Measurements from ENCODE around the gene IQGAP2. TPM values are rescaled to one million over a fixed set of nuclear protein-coding genes. Genes with fewer than 3 reads are reported as not detected.

IQGAP2 gene
- total RNA-seq, 1 experiment from 2014 or later = 13.4 TPM

GRCh38 chr5:76472335-76473008, 69.4 kb downstream of the IQGAP2 start:
- intact Hi-C loops (cut with micrococcal nuclease; ENCODE audit: unreplicated experiment) = no loop called here
- Mint-ChIP-seq H3K27me3 (ENCODE audit: unreplicated experiment) (no peaks in the 10 kb centered on the region), H3K9me3 (ENCODE audit: low read depth, unreplicated experiment) (no peaks in the 10 kb centered on the region), H3K36me3 (ENCODE audit: insufficient read depth, unreplicated experiment) (no peaks in the 10 kb centered on the region), H3K4me3 (ENCODE audit: low read depth, unreplicated experiment) (no peak overlapping the region), H3K4me1 (ENCODE audit: low read depth, unreplicated experiment) (peaks cover 14% of the 10 kb centered on the region), H3K27ac (ENCODE audit: unreplicated experiment) (no peak overlapping the region)
- no TSS peak for BruUV-seq (replicated peaks)
- no peak for TF ChIP-seq CTCF (IDR thresholded peaks at IDR 0.05; ENCODE audit: unreplicated experiment)
- no peak for DNase-seq
- CTCF ChIA-PET = interaction anchor here (0.6 kb wide), 1 partner anchor 285 kb away, joined by 4 read pairs; no protein-coding TSS in a partner anchor

GRCh38 chr5:76473009-76473336, 69.9 kb downstream of the IQGAP2 start:
- no peak for TF ChIP-seq CTCF (IDR thresholded peaks at IDR 0.05; ENCODE audit: unreplicated experiment)
- Mint-ChIP-seq H3K9me3 (ENCODE audit: low read depth, unreplicated experiment) (no peaks in the 10 kb centered on the region), H3K4me3 (ENCODE audit: low read depth, unreplicated experiment) (no peak overlapping the region), H3K27me3 (ENCODE audit: unreplicated experiment) (no peaks in the 10 kb centered on the region), H3K4me1 (ENCODE audit: low read depth, unreplicated experiment) (peaks cover 14% of the 10 kb centered on the region), H3K27ac (ENCODE audit: unreplicated experiment) (no peak overlapping the region), H3K36me3 (ENCODE audit: insufficient read depth, unreplicated experiment) (no peaks in the 10 kb centered on the region)
- no peak for DNase-seq
- no TSS peak for BruUV-seq (replicated peaks)
- CTCF ChIA-PET = interaction anchor here (0.6 kb wide), 1 partner anchor 285 kb away, joined by 4 read pairs; no protein-coding TSS in a partner anchor
- intact Hi-C loops (cut with micrococcal nuclease; ENCODE audit: unreplicated experiment) = no loop called here

GRCh38 chr5:76473661-76474060, 70.6 kb downstream of the IQGAP2 start:
- no TSS peak for BruUV-seq (replicated peaks)
- Mint-ChIP-seq H3K9me3 (ENCODE audit: low read depth, unreplicated experiment) (no peaks in the 10 kb centered on the region), H3K27me3 (ENCODE audit: unreplicated experiment) (no peaks in the 10 kb centered on the region), H3K36me3 (ENCODE audit: insufficient read depth, unreplicated experiment) (no peaks in the 10 kb centered on the region), H3K4me1 (ENCODE audit: low read depth, unreplicated experiment) (peaks cover 14% of the 10 kb centered on the region), H3K4me3 (ENCODE audit: low read depth, unreplicated experiment) (no peak overlapping the region), H3K27ac (ENCODE audit: unreplicated experiment) (no peak overlapping the region)
- DNase-seq = no peak
- TF ChIP-seq CTCF (IDR thresholded peaks at IDR 0.05; ENCODE audit: unreplicated experiment) = no peak
- intact Hi-C loops (cut with micrococcal nuclease; ENCODE audit: unreplicated experiment) = no loop called here
- CTCF ChIA-PET = no interaction called here

DNA sequence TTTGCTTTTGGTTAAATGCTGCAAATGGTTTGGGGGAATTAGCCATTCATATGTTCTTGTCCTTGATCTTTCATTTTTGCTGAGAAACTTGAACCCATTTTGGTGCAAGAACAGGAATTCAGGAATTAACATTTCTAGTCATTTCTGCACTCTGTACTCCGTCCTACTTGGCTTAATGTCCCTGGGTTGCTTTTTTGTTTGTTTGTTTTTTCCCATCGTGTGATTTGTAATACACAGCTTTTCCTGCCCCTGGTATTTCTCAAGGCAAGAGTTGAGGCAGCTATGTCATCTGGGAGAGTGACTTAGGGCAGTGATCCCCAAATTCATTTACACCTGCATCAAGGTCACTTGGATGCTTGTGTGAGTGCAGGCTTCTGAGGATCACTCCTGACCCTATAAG, 71.3 kb downstream of the IQGAP2 start:
- TF ChIP-seq CTCF (IDR thresholded peaks at IDR 0.05; ENCODE audit: unreplicated experiment) = no peak
- intact Hi-C loops (cut with micrococcal nuclease; ENCODE audit: unreplicated experiment) = no loop called here
- no peaks in the 10 kb centered on the region for H3K9me3 Mint-ChIP-seq (ENCODE audit: low read depth, unreplicated experiment)
- no peak for DNase-seq
- H3K27me3 Mint-ChIP-seq (ENCODE audit: unreplicated experiment) = no peaks in the 10 kb centered on the region
- no peaks in the 10 kb centered on the region for H3K36me3 Mint-ChIP-seq (ENCODE audit: insufficient read depth, unreplicated experiment)
- H3K4me3 Mint-ChIP-seq (ENCODE audit: low read depth, unreplicated experiment) = no peak overlapping the region
- BruUV-seq (replicated peaks) = no TSS peak
- peaks cover 14% of the 10 kb centered on the region for H3K4me1 Mint-ChIP-seq (ENCODE audit: low read depth, unreplicated experiment)
- H3K27ac Mint-ChIP-seq (ENCODE audit: unreplicated experiment) = no peak overlapping the region
- CTCF ChIA-PET = interaction anchor here (1.0 kb wide), 1 partner anchor 9 kb away, joined by 3 read pairs; no protein-coding TSS in a partner anchor

Measured in Calu3 (cell line).